CD14-positive monocyte (primary cell): ENCODE measurements around the gene NAB1. TPM values are rescaled to one million over a fixed set of nuclear protein-coding genes. Genes with fewer than 3 reads are reported as not detected.

Experiments
- DNase-seq, 3 donors: peaks; one replicate each; pipeline ENCODE4 v3.0.0-alpha.2; 2011 to 2022
- H2AFZ ChIP-seq: 2 replicates; pipeline ENCODE4 v1.6.0; 2012; ENCODE audit warnings: mild to moderate bottlenecking, low read depth, low read length, inconsistent platforms; ENCODE audit not compliant: insufficient read depth, poor library complexity, severe bottlenecking
- H3K27ac ChIP-seq, 2 donors: 1 replicate in 1 of 2; 2 replicates in 1 of 2; pipeline ENCODE4 v1.5.1; 2012 to 2013; ENCODE audit warnings: low read length in 2 of 2, control low read depth in 1 of 2, inconsistent platforms in 1 of 2, low read depth in 1 of 2, mild to moderate bottlenecking in 1 of 2
- H3K27me3 ChIP-seq, 2 donors: one replicate each; pipeline versions ENCODE4 v1.6.0 to v1.6.1; 2011 to 2013; ENCODE audit warnings: low read length in 2 of 2; ENCODE audit not compliant: control insufficient read depth in 2 of 2, insufficient read depth in 2 of 2
- H3K36me3 ChIP-seq, 2 donors: replicated peaks in 1 of 2; 1 replicate in 1 of 2; 2 replicates in 1 of 2; pipeline versions ENCODE4 v1.5.1 to v1.6.1; 2012 to 2013; ENCODE audit warnings: low read length in 2 of 2, control low read depth in 1 of 2, inconsistent platforms in 1 of 2, mild to moderate bottlenecking in 1 of 2; ENCODE audit not compliant: insufficient read depth in 2 of 2, control insufficient read depth in 1 of 2
- H3K4me1 ChIP-seq, 2 donors: 1 replicate in 1 of 2; 2 replicates in 1 of 2; pipeline versions ENCODE4 v1.5.1 to v1.6.1; 2012 to 2013; ENCODE audit warnings: low read length in 2 of 2, control low read depth in 1 of 2, inconsistent platforms in 1 of 2, mild to moderate bottlenecking in 1 of 2, moderate library complexity in 1 of 2; ENCODE audit not compliant: insufficient read depth in 2 of 2, control insufficient read depth in 1 of 2
- H3K4me2 ChIP-seq: replicated peaks from 2 replicates; pipeline ENCODE3; 2012; ENCODE audit warnings: low read length, moderate library complexity, mild to moderate bottlenecking; ENCODE audit not compliant: poor library complexity, severe bottlenecking; ENCODE audit errors: extremely low read depth
- H3K4me3 ChIP-seq, 3 experiments: fragments of 200-600 bp in 1 of 3; sonication (generic) in 1 of 3; replicated peaks in 1 of 3; 1 replicate in 2 of 3; 2 replicates in 1 of 3; pipeline ENCODE4 v1.5.1; 2011 to 2013; ENCODE audit warnings: low read length in 3 of 3, mild to moderate bottlenecking in 3 of 3, control low read depth in 2 of 3, low read depth in 2 of 3, inconsistent platforms in 1 of 3, moderate library complexity in 1 of 3
- H3K79me2 ChIP-seq: 2 replicates; pipeline ENCODE4 v1.6.0; 2012; ENCODE audit warnings: mild to moderate bottlenecking, control low read depth, inconsistent platforms, low read length, moderate library complexity; ENCODE audit not compliant: insufficient read depth
- H3K9ac ChIP-seq: 2 replicates; pipeline ENCODE4 v1.6.0; 2017; ENCODE audit warnings: low read length, mild to moderate bottlenecking; ENCODE audit not compliant: insufficient read depth, poor library complexity, severe bottlenecking
- H3K9me3 ChIP-seq, 2 donors: replicated peaks in 1 of 2; 1 replicate in 1 of 2; 2 replicates in 1 of 2; pipeline versions ENCODE4 v1.5.1 to v1.6.1; 2012 to 2013; ENCODE audit warnings: low read length in 2 of 2, control low read depth in 1 of 2; ENCODE audit not compliant: control insufficient read depth in 1 of 2, insufficient read depth in 1 of 2
- H4K20me1 ChIP-seq: 2 replicates; pipeline ENCODE4 v1.6.0; 2012; ENCODE audit warnings: mild to moderate bottlenecking, low read length, control low read depth, moderate library complexity; ENCODE audit not compliant: insufficient read depth
- H3K27ac Mint-ChIP-seq, 7 donors: one replicate each; pipeline ENCODE4 v1.8.0; 2020; ENCODE audit warnings: mild to moderate bottlenecking in 7 of 7, mixed read lengths in 7 of 7, moderate library complexity in 6 of 7, inconsistent platforms in 2 of 7
- H3K27me3 Mint-ChIP-seq, 3 donors: one replicate each; pipeline ENCODE4 v1.8.0; 2021 to 2022; ENCODE audit warnings: low read depth in 3 of 3, mild to moderate bottlenecking in 3 of 3, mixed read lengths in 3 of 3, moderate library complexity in 3 of 3, inconsistent platforms in 1 of 3
- H3K36me3 Mint-ChIP-seq, 2 donors: one replicate each; pipeline ENCODE4 v1.8.0; 2020; ENCODE audit warnings: mixed read lengths in 2 of 2, inconsistent platforms in 1 of 2, mild to moderate bottlenecking in 1 of 2
- H3K4me1 Mint-ChIP-seq: one replicate; pipeline ENCODE4 v1.8.0; 2020; ENCODE audit warnings: mild to moderate bottlenecking, mixed read lengths
- H3K4me3 Mint-ChIP-seq, 2 donors: one replicate each; pipeline ENCODE4 v1.8.0; 2020; ENCODE audit warnings: mild to moderate bottlenecking in 2 of 2, mixed read lengths in 2 of 2, moderate library complexity in 1 of 2
- H3K9me3 Mint-ChIP-seq, 7 donors: one replicate each; pipeline ENCODE4 v1.8.0; 2020 to 2022; ENCODE audit warnings: mixed read lengths in 7 of 7, mild to moderate bottlenecking in 6 of 7, moderate library complexity in 6 of 7, inconsistent platforms in 2 of 7
- CTCF ChIP-seq: fragments of 200-600 bp; IDR thresholded peaks from one replicate; pipeline ENCODE4 v1.8.0; 2022; ENCODE audit warnings: antibody characterized with exemption, mild to moderate bottlenecking
- WGBS: methylation state at CpG from one replicate; pipeline ENCODE4 v1.1.5; 2013; ENCODE audit warnings: missing lambda C conversion rate; ENCODE audit not compliant: insufficient coverage; 5-methylcytosine and 5-hydroxymethylcytosine counted together
- intact Hi-C, 2 donors: fragments of 100-400 bp; cut with micrococcal nuclease; formaldehyde crosslinking; loops; one replicate each; pipeline versions ENCODE4 v1.15.0 to v1.15.1; 2023
- polyA plus RNA-seq, 3 donors: library from polyadenylated mRNA; depleted of rRNA in 1 of 3; unstranded in 2 of 3; stranded (reverse) in 1 of 3; fragments of 300-500 nt in 2 of 3; fragments of >200 nt in 1 of 3; fragmentation: Illumina TruSeq in 2 of 3; gene quantifications; 1 replicate in 2 of 3; 2 replicates in 1 of 3; pipeline ENCODE4 v1.2.3, GENCODE V29; 2012 to 2021

The NAB1 gene
- polyA plus RNA-seq, 3 donors = 2.9 to 15.5 (median 3.1) TPM

- H3K79me2 ChIP-seq = no peaks in the 10 kb centered on the region
- H3K4me3 ChIP-seq = no peak overlapping the region
- H4K20me1 ChIP-seq = no peaks in the 10 kb centered on the region
- H3K9ac ChIP-seq = no peak overlapping the region
- 100% methylated on average over 3 of the region's 5 CpGs for WGBS
- H3K27ac ChIP-seq = no peak overlapping the region
- no peaks in the 10 kb centered on the region for H3K4me1 Mint-ChIP-seq
- no peak for TF ChIP-seq CTCF
- H3K4me3 Mint-ChIP-seq = no peak overlapping the region
- H3K9me3 ChIP-seq = no peaks in the 10 kb centered on the region
- peaks cover 0 to 4% (median 2%) of the 10 kb centered on the region in 7 donors for H3K9me3 Mint-ChIP-seq
- no peaks in the 10 kb centered on the region for H3K36me3 Mint-ChIP-seq
- no peaks in the 10 kb centered on the region for H3K36me3 ChIP-seq
- no peaks in the 10 kb centered on the region for H3K4me1 ChIP-seq
- H3K27ac Mint-ChIP-seq = no peak overlapping the region
- H3K27me3 Mint-ChIP-seq = peaks cover 0 to 2% (median under 1%) of the 10 kb centered on the region in 3 donors
- no peak overlapping the region for H3K4me2 ChIP-seq
- H2AFZ ChIP-seq = no peak overlapping the region
- intact Hi-C loops = no loop called here
- no peak for DNase-seq
- H3K27me3 ChIP-seq = no peaks in the 10 kb centered on the region
These were observed 66.1 kb downstream of the NAB1 start for GRCh38 chr2:190714958-190715357.

- intact Hi-C loops = no loop called here
- no peaks in the 10 kb centered on the region for H3K27me3 ChIP-seq
- no peaks in the 10 kb centered on the region for H3K4me1 ChIP-seq
- Mint-ChIP-seq H3K4me1 (no peaks in the 10 kb centered on the region), H3K27ac (no peak overlapping the region), H3K4me3 (no peak overlapping the region), H3K27me3 (peaks cover 0 to 2% (median 1%) of the 10 kb centered on the region in 3 donors), H3K9me3 (peaks cover 0 to 4% (median 2%) of the 10 kb centered on the region in 7 donors), H3K36me3 (no peaks in the 10 kb centered on the region)
- no peak overlapping the region for H3K27ac ChIP-seq
- no peak overlapping the region for H2AFZ ChIP-seq
- no peaks in the 10 kb centered on the region for H3K9me3 ChIP-seq
- H3K4me3 ChIP-seq = no peak overlapping the region
- H3K9ac ChIP-seq = no peak overlapping the region
- no CpG with 5 or more reads among the region's 1 CpG for WGBS
- H4K20me1 ChIP-seq = no peaks in the 10 kb centered on the region
- H3K79me2 ChIP-seq = no peaks in the 10 kb centered on the region
- DNase-seq = no peak
- H3K4me2 ChIP-seq = no peak overlapping the region
- H3K36me3 ChIP-seq = no peaks in the 10 kb centered on the region
- TF ChIP-seq CTCF = no peak
These were observed 67.4 kb downstream of the NAB1 start for GRCh38 chr2:190716176-190716807.
